ENCODE data around the gene SLC27A5.
"Not testable (repeated sequence)": the region's sequence is repeated elsewhere in the genome, so short reads cannot be mapped to it uniquely, and the experiment has no call there.

Gene SLC27A5

DNA sequence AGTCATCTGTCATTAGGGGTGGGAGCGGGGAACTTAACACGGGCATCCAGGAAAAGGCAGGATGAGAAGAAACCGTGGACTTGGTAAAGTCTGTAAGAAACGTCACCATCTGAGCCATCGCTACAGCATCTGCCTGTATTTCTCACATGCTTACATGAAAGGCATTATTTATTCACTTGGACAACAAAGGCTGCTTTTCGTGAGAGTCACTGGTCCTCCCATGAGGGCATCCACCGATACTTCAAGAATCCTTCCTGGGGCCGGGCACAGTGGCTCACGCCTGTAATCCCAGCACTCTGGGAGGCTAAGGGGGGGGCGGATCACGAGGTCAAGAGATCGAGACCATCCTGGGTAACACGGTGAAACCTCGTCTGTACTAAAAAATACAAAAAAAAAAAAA, 19.5 kb downstream of the SLC27A5 start:
- no peak for DNase-seq

DNA sequence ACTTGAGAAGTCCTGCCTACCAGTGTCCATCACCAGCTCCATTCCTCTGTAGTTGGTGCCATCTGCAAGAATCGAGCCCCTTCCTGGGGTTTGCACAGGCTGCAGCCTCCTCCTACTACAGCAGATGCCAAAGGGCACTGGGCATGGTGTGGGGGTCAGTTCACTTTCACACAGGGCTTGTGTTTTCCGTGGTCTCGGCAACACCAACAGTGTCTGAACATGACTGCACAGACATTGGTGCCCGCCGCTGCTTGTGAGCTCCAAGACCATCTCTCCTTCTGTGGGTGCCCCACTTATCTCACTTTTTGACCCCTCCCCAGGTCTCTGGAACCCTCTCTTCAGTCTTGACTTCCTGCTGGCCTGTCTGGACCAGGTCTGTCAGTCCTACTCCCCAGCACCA, 20.4 kb downstream of the SLC27A5 start:
- DNase-seq = no peak

DNA sequence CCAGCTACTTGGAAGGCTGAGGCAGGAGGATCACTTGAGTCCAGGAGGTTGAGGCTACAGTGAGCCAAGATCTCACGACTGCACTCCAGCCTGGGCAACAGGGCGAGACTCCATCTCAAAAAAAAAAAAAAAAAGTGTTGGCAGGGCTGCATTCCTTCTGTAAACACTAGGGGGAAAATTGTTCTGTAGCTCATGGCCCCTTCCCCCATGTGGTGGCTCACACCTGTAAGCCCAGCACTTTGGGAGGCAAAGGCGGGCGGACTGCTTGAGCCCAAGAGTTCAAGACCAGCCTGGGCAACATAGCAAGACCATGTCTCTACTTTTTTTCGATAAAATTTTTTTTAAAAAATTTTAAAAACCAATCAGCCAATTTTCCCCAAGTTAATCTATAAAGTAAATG, 27.4 kb downstream of the SLC27A5 start:
- not testable (repeated sequence) for DNase-seq

DNA sequence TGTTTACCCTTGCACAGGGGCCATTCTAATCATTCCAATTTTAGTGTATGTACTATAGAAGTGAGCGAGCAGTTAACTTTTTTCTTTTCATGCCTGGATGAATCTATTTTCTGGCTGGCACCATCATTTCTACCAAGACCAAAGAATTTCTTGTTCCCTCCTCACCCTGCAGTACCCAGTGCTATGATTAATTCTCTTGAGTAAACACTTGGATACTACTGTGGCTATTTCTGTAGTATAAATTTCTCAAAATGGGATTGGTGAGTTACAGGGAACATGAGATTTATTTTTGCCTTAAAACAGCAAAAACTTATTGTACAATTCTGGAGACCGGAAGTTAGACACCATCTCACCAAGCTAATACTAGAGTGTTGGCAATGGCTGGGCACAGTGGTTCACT, 28.0 kb downstream of the SLC27A5 start:
- no peak for DNase-seq

DNA sequence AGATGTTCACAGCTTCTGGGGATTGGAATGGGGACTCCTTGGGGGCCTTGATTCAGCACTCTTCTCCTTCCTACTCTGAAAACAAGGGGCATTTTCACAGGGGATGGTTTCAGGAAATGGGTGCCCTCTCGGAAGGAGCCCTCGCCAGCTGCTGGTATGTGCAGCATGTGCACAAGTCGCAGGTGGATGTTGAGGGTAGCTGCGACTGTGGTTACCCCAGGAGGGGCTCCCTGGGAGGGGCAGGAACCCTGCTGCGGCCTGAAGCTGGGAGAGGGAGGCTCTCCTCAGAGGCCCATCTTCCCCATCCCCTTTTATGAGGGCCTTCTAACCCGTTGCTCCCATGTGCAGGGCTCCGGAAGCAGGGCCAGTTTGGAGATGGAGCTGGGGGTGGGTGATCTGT, 29.4 kb downstream of the SLC27A5 start:
- no peak for DNase-seq

DNA sequence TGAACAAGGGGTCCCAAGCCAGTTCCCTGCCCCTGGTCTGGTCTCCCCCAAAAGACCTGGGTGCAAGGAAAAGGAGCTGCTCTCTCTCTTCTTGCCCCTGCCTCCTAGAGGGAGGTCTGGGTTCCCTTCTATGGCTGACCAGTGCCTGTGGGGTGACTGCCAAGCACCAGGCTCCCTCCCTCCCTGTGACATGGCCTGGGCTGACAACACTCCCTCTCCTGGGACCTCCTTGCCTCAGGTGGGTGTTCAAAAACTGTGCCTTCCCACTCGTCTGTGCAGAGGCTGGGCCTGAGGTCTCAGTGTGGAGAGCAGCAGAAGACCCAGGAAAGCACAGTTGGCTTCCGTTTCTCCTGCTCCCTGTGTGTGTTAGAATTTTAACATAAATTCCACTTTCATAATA, 31.0 kb downstream of the SLC27A5 start:
- no peak for DNase-seq

DNA sequence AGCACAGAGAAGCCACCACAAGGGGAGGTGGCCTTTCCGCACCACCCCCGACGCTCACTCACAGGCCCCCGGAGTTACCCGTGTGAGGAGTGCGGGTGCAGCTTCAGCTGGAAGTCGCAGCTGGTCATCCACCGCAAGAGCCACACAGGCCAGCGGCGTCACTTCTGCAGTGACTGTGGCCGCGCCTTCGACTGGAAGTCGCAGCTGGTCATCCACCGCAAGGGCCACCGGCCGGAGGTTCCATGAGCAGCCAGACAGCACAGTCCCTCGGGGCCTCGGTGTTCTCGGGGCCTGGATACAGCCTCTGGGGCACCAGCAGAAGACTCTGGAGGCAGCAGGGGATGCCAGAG, 31.3 kb downstream of the SLC27A5 start:
- no peak for DNase-seq

DNA sequence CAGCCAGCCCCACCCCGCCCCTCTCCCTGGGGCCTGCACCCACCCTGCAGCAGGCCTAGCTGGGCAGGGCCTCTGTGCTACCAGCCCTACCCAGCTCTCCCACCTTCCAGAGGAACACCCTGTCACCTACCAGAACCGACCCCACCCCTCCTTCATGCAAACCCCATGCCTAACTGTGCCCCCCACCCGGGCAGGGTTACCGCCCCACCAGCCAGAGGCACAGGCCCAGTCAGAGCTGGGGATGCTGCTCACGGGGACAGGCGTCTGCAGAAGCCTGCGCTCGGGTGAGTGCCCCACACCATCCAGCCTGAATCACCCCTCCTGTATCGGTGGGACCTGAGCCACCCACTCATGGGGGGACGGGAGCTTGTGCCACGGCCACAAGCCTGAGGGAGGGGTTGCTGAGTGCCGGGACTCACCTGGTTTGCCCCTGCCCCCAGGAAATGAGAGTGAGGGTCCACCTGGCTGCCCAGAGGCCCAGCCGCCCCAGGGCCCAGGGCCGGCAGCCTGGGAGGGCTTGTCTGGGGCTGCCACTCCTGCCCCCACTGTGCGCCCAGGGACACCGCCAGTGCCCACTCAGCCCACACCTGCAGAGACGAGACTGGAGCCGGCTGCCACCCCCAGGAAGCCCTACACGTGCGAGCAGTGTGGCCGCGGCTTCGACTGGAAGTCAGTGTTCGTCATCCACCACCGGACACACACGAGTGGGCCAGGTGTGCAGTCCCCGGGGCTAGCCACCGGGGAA, 31.9 kb downstream of the SLC27A5 start:
- DNase-seq = no peak

DNA sequence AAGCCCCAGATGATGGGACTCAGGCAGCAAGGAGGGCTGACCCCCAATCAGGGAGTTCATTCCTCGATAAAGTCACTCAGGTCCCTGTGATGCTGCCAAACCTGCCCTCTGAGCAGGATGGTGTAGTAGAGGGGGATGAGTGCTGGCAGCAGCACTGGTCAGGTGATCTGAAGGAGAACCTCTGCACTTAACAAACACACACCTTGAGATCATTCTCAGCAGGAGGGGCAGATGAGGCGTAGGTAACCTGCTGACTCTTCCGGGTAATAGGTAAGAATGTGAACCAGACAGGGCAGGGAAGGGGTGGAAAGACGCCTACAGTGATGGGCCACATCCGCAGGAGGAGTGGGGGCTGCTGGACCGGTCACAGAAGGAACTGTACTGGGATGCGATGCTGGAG, 32.5 kb downstream of the SLC27A5 start:
- DNase-seq = no peak

DNA sequence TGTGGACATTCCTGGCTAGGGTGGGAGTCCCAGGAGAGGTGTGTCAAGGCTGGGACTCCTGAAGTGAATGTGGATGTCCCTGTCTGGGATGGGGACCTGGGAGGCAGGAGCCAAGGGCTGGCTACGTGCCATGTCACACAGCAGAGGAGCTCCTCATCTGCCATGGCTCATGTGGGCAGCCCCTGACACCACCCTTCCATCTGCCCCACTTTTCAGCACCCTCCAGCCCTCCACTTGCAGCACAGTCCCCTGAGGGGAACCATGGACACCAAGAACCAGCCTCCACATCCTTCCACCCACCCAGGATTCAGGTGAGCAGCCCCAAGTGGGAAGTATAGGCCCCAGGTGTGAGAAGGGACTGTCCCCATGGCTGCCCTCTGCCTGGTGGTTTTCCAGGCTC, 33.9 kb downstream of the SLC27A5 start:
- no peak for DNase-seq

DNA sequence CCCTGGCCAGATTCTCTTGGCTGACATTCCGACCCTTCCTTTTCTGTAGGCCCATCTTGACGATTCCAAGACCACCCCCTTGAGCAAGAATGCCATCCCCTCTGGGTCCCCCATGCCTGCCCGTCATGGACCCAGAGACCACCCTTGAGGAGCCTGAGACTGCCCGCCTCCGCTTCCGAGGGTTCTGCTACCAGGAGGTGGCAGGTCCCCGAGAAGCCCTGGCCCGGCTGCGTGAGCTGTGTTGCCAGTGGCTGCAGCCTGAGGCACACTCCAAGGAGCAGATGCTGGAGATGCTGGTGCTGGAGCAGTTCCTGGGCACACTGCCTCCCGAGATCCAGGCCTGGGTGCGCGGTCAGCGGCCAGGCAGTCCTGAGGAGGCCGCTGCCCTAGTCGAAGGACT, 34.7 kb downstream of the SLC27A5 start:
- no peak for DNase-seq

DNA sequence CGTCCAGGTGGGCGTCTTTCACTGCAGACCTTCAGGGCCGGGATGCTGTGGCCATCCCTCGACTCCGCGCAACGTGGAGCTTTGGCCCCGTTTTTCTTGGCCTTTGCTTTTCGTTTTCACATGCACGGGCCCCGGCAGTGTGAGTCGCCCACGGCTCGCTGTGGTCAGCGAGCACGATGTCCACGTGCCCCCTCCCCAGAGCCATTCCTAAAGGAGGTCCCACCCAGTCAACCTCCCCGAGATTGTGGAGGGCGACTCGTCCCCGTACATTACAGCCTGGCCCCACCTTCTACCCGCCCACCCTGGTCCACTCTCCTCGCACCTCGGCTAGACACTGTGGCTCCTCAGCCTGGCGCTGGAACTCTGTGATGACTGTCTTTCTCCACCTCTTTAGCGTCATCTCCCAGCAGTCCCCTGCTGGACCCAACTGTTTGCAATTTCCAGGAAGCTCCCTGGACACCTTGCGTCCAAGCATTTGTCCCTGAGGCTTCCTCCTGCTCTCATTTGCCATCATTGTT, 35.2 kb downstream of the SLC27A5 start:
- no peak for DNase-seq

DNA sequence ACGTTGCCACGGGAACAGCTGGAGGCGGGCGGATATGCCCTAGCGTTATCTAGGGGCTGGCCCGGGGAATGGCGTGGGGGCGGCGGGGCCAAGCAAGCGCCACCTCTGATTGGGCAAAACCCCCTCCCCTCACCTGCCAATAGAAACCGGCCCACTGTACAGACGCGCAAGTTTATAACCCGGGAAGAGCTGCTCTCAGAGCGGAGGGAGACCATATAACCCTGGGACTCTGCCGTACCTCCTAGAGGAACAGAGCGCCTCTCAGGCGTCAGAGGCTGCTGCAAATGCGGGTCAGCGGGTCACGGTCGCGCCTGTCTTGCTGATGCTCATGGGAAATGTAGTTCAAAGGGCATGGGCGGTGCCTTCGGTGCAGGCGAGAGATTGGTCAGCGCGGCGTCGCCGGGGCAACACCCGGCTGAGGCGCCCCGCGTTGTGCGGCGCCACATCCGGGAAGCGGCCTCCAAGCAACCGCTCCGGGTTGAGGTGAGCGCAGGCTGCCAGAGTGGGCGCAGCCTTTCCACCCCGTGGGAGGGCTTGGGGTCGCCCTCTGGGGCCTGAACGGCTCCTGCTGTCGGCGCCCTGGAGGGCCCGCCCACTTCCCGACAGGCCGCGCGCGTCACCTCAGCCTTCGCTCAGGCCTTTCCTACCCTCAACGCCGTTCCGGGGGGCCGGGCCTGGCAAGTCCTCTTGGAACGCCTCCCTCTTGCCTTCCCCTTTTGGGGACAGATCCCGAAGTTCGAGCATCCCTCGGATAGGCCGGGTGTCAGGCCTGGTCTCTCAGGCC, 35.9 kb downstream of the SLC27A5 start, which contains the start of gene ZNF446:
TSS of gene ZNF446 (plus strand) at position 639 of the 784 bp plus-strand sequence. CDS start 867 bp downstream, outside the sequence.
- peak; percentile 90 for DNase-seq

DNA sequence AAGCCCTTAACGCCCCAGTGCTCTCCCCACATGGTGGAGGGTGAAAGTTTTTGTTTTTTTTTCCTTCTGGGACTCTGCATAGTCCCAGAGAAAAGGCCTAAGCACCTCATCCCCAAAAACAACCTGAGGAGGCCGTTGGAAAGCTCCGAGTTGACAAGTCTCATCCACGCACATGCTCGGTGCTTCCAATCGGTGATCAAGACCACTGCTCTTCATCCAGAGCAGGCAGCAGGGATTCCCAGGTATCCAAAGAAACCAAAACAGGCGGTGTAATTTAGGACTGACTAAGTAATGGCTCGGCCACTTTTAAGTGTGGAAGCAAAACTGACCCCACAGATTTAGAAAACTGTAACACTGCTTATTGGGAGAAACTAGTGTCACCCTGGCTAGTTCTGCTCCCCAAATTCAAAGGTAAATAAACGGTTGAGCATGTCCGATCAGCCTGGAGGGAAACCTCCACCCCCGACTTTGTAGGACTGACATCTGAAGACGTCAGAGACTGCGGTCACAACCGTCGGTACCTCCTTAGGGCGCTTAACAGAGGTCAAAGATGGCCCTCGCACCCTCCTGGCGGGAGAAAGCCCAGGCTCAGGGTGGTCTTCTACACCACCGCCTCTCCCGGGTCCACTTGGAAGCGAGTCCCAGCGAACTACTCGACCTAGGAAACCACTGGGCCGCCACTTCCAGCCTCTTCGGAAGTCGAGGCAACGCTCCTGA, 36.6 kb downstream of the SLC27A5 start:
- DNase-seq = no peak

DNA sequence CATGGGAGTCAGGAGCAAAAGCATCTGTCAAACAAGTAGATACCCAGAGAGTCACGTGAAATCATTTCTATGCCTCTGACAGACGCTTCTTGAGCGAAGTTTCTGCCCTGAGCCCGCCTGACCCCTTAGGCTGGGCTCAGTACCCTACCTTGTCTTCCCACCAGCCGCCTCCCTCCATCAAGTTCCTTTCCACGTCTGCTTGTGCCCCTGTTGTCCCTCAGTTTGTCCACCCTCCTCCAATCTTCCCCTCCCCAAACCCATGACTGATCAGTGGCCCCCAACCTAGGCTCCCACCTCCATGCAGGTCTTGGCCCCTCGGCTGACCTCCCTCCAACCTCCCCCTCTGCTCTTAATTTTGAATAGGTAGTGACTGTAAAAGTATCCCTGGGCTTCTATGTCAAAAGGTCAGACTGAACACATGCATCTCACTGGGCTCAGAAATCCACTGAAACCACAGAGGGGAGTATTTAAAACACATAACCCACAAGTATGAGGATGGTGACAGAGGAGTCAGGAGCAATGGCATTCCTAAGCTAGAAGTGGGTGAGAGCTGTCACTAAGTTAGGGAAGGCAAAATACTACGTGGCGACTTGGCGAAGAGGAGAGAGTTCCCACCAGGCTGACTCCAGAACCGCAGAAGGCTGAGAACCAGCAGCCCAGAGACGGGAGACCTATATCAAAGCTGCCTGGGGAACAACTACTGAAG, 37.3 kb downstream of the SLC27A5 start:
- no peak for DNase-seq

DNA sequence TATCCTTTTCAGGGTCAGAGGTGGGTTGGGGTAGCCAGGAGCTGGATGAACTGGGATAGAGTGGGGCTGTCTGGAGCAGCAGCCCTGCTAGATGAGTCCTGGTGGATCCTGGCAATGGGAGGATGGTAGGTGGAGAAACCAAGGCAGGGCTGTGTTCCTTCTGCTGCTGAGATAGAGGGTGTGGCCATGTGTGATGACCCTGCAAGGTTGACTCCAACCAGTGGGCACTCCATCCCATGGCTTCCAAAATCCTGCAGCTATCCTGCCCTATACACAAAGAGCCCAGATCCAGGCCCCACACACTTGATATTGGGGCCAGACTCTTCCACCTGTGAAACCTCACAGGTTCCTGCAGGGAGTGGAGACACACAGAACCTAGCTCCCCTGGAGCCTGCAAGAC, 38.0 kb downstream of the SLC27A5 start:
- DNase-seq = no peak

DNA sequence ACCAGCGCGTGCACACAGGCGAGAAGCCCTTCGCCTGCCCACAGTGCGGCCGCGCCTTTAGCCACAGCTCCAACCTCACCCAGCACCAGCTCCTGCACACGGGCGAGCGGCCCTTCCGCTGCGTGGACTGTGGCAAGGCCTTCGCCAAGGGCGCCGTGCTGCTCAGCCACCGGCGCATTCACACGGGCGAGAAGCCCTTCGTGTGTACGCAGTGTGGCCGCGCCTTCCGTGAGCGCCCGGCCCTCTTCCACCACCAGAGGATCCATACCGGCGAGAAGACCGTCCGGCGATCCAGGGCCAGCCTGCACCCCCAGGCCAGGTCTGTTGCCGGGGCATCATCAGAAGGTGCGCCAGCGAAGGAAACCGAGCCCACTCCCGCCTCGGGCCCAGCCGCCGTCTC, 40.1 kb downstream of the SLC27A5 start:
- no peak for DNase-seq

DNA sequence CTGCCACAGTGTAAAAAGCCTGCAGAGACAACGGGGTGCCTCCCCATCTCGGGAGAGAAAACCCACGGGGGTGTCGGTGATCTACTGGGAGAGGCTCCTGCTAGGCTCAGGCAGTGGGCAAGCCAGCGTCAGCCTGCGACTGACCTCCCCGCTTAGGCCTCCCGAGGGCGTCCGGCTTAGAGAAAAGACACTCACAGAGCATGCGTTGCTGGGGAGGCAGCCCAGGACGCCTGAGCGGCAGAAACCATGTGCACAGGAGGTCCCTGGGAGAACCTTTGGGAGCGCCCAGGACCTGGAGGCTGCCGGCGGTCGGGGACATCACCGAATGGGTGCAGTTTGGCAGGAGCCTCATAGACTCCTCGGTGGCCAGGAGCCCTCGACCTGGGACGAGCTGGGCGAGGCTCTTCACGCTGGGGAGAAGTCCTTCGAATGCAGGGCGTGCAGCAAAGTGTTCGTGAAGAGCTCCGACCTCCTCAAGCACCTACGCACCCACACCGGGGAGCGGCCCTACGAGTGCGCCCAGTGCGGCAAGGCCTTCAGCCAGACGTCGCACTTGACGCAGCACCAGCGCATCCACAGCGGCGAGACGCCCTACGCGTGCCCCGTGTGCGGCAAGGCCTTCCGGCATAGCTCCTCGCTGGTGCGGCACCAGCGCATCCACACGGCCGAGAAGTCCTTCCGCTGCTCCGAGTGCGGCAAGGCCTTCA, 40.8 kb downstream of the SLC27A5 start:
- not testable (repeated sequence) for DNase-seq

DNA sequence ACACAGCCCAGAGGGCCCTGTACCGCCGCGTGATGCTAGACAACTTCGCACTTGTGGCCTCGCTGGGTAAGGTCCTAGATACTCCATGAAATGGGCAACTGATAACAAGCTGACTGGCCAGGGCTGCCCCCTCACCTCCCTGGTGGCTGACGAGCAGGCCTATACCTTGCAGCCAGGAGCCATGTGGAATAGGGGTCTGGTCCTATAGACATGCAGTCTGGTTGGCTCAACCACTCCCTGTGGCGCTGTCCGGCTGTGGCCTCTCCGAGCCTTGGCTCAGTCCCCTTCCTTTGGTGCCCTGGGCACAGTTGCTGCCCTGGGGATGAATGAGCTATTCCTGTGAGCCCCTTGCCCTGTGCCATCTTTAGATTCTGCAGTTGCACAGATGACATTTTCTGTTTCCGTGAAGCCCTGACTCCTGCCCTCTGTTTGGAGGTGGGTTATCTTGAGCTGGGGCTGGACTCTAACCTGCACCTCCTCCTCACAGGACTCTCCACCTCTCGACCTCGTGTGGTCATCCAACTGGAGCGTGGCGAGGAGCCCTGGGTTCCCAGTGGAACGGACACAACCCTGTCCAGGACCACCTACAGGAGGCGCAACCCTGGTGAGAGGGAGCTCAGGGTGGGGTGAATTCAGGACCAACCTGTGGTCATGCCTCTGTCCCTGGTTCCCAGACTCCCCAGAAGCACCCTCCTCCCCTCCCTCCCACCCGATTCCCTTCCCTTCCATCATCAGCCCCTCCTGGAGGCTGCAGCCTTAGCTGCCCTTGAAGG, 42.4 kb downstream of the SLC27A5 start:
- DNase-seq = no peak

DNA sequence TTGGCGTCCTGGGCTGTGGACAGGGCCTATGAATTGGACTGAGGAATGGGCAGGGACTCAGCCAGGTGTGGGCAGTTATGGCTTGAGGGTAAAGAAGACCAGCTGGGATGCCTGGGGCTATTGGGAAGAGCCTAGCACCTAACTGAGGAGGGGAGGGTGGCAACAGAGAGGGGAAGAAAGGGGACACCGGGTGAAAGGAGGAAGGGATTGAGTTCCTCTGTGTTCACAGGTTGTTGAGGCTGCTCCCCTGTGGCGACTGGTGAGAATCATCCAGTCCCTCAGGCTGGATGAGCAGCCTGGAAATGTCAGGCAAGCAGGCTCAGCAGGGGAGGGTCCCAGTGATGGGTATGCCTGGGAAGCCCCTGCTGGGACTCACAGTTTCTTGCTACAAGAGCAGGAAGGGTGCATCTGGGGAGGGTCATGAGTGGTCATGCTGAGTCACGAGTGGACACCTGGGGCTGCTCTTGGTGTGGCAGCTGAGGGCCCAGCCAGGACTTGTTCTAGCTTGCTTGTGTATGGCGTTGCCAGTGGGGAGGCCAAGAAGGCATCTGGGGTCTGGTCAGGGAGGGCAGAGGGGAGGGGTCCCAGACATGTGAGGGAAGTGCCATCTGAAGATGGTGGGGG, 43.5 kb downstream of the SLC27A5 start:
- no peak for DNase-seq

Data from T-helper 9 cell (primary cell).